Breast epithelium (tissue), 4 donors: Measurements from ENCODE around the gene PEX7. TPM values are rescaled to one million over a fixed set of nuclear protein-coding genes. Genes with fewer than 3 reads are reported as not detected.
"Not testable (repeated sequence)": the region's sequence is repeated elsewhere in the genome, so short reads cannot be mapped to it uniquely, and the experiment has no call there.

ENCODE experiments used
- DNase-seq, 2 donors: peaks; one replicate each; pipeline ENCODE4 v3.0.0-alpha.2; 2019; ENCODE audit warnings: low spot score in 2 of 2
- H3K27ac ChIP-seq, 2 donors: fragments of 200-600 bp; sonication (generic) in 1 of 2; one replicate each; pipeline ENCODE4 v1.5.1; 2016 to 2019; ENCODE audit warnings: mild to moderate bottlenecking in 1 of 2
- H3K27me3 ChIP-seq, 2 donors: fragments of 200-600 bp; sonication (generic) in 1 of 2; one replicate each; pipeline versions ENCODE4 v1.5.1 to v1.6.0; 2017 to 2019; ENCODE audit warnings: control low read depth in 1 of 2, mild to moderate bottlenecking in 1 of 2
- H3K36me3 ChIP-seq: fragments of 200-600 bp; one replicate; pipeline ENCODE4 v1.5.1; 2019
- H3K4me1 ChIP-seq, 2 donors: fragments of 200-600 bp; sonication (generic); one replicate each; pipeline ENCODE4 v1.5.1; 2016 to 2019; ENCODE audit warnings: control low read depth in 1 of 2
- H3K4me3 ChIP-seq, 3 donors: fragments of 200-600 bp; sonication (generic); 1 replicate in 2 of 3; 2 replicates in 1 of 3; pipeline ENCODE4 v1.5.1; 2016 to 2019; ENCODE audit warnings: mild to moderate bottlenecking in 3 of 3, moderate library complexity in 2 of 3
- H3K9me3 ChIP-seq, 2 donors: fragments of 200-600 bp; sonication (generic) in 1 of 2; one replicate each; pipeline ENCODE4 v1.5.1; 2016 to 2019; ENCODE audit warnings: control low read depth in 1 of 2
- CTCF ChIP-seq, 3 donors: fragments of 450-650 bp; IDR thresholded peaks; one replicate each; pipeline ENCODE4 v1.5.1; 2016 to 2017; ENCODE audit warnings: antibody characterized with exemption in 3 of 3, mild to moderate bottlenecking in 3 of 3, moderate library complexity in 3 of 3
- POLR2A ChIP-seq: fragments of 450-650 bp; IDR thresholded peaks from one replicate; pipeline ENCODE4 v1.6.1; 2016; ENCODE audit warnings: antibody characterized with exemption, mild to moderate bottlenecking, moderate library complexity
- POLR2AphosphoS5 ChIP-seq, 3 donors: sonication (generic); formaldehyde crosslinking; IDR thresholded peaks; one replicate each; pipeline ENCODE4 v1.6.1; 2017; ENCODE audit warnings: antibody characterized with exemption in 3 of 3
- intact Hi-C: fragments of 100-400 bp; cut with DNase I; formaldehyde crosslinking; loops from one replicate; pipeline ENCODE4 v1.15.1; 2023; ENCODE audit warnings: low total_unique reads
- total RNA-seq, 3 donors: library from RNA; depleted of rRNA; stranded (reverse); fragments of >200 nt; gene quantifications; one replicate each; pipeline ENCODE4 v1.1.0, GENCODE V29; 2016

Gene PEX7
- total RNA-seq, 3 donors from 2014 or later, result 8.2 to 20.0 (median 19.3) TPM

- DNase-seq, result no peak
- Histone ChIP-seq H3K4me3 (no peak overlapping the region), H3K27ac (no peak overlapping the region), H3K4me1 (no peaks in the 10 kb centered on the region), H3K36me3 (no peaks in the 10 kb centered on the region), H3K27me3 (no peaks in the 10 kb centered on the region), H3K9me3 (no peaks in the 10 kb centered on the region)
- intact Hi-C loops, result no loop called here
- TF ChIP-seq POLR2A (no peak), CTCF (IDR thresholded peaks at IDR 0.05) (no peak), POLR2AphosphoS5 (IDR thresholded peaks at IDR 0.05) (no peak)
These were observed 74.7 kb downstream of the PEX7 start for GRCh38 chr6:136897071-136897470.

GRCh38 chr6:136901212-136901784 is 78.9 kb downstream of the PEX7 start:
- Histone ChIP-seq H3K27me3 (no peaks in the 10 kb centered on the region), H3K36me3 (no peaks in the 10 kb centered on the region), H3K4me1 (no peaks in the 10 kb centered on the region), H3K4me3 (no peak overlapping the region), H3K27ac (no peak overlapping the region), H3K9me3 (no peaks in the 10 kb centered on the region)
- TF ChIP-seq POLR2AphosphoS5 (IDR thresholded peaks at IDR 0.05) (no peak), POLR2A (no peak)
- intact Hi-C loops, result no loop called here
- no peak for DNase-seq

GRCh38 chr6:136904477-136904876 is 82.1 kb downstream of the PEX7 start:
- H3K9me3 ChIP-seq, H3K4me3 ChIP-seq, H3K4me1 ChIP-seq, H3K27ac ChIP-seq, H3K27me3 ChIP-seq, DNase-seq, intact Hi-C loops, H3K36me3 ChIP-seq: not testable (repeated sequence)

- intact Hi-C loops, result no loop called here
- no peaks in the 10 kb centered on the region for H3K9me3 ChIP-seq
- H3K36me3 ChIP-seq, result no peaks in the 10 kb centered on the region
- peaks cover 0 to 4% of the 10 kb centered on the region in 2 donors for H3K27me3 ChIP-seq
- no peak for TF ChIP-seq CTCF (IDR thresholded peaks at IDR 0.05)
- no peak for TF ChIP-seq POLR2A
- TF ChIP-seq POLR2AphosphoS5 (IDR thresholded peaks at IDR 0.05), result no peak
- H3K4me3 ChIP-seq, result no peak overlapping the region
- no peak overlapping the region for H3K27ac ChIP-seq
- H3K4me1 ChIP-seq, result no peaks in the 10 kb centered on the region
- no peak for DNase-seq
These were observed 92.6 kb downstream of the PEX7 start for GRCh38 chr6:136914947-136915346.

- H3K27me3 ChIP-seq, result peaks cover 7 to 29% of the 10 kb centered on the region in 2 donors
- no peaks in the 10 kb centered on the region for H3K9me3 ChIP-seq
- H3K4me3 ChIP-seq, result no peak overlapping the region
- H3K36me3 ChIP-seq, result no peaks in the 10 kb centered on the region
- H3K4me1 ChIP-seq, result peaks cover 0 to 5% of the 10 kb centered on the region in 2 donors
- no peak overlapping the region for H3K27ac ChIP-seq
- DNase-seq, result no peak
- TF ChIP-seq CTCF (IDR thresholded peaks at IDR 0.05) (no peak), POLR2A (no peak), POLR2AphosphoS5 (IDR thresholded peaks at IDR 0.05) (no peak)
- intact Hi-C loops, result no loop called here
These were observed 96.3 kb downstream of the PEX7 start for GRCh38 chr6:136918706-136919105.

GRCh38 chr6:136920216-136920615 is 97.8 kb downstream of the PEX7 start:
- H3K36me3 ChIP-seq, result no peaks in the 10 kb centered on the region
- peaks cover 0 to 5% of the 10 kb centered on the region in 2 donors for H3K4me1 ChIP-seq
- H3K4me3 ChIP-seq, result peak overlapping the region in 2 of 3 donors; percentile 57 to 79
- no peak overlapping the region for H3K27ac ChIP-seq
- peaks cover 7 to 29% of the 10 kb centered on the region in 2 donors for H3K27me3 ChIP-seq
- intact Hi-C loops, result no loop called here
- no peaks in the 10 kb centered on the region for H3K9me3 ChIP-seq
- DNase-seq, result no peak
- TF ChIP-seq POLR2AphosphoS5 (IDR thresholded peaks at IDR 0.05) (no peak), CTCF (IDR thresholded peaks at IDR 0.05) (no peak), POLR2A (no peak)
